ENCODE results near the gene POLR1G. TPM values are rescaled to one million over a fixed set of nuclear protein-coding genes. Genes with fewer than 3 reads are reported as not detected.
"Not testable (repeated sequence)": the region's sequence is repeated elsewhere in the genome, so short reads cannot be mapped to it uniquely, and the experiment has no call there.

The POLR1G gene
- total and polyA plus RNA-seq, 2 donors (not counting 3 experiments of a cell fraction or from before 2014, with no cell fraction given) = 6.6 to 19.5 TPM

GRCh38 chr19:45409557-45409920 lies 3.1 kb downstream of the POLR1G start:
- H3K27ac ChIP-seq (ENCODE audit: insufficient read depth, low read depth, low read length) = no peak overlapping the region
- POLR2A ChIA-PET = no interaction called here
- no peaks in the 10 kb centered on the region for H4K20me1 ChIP-seq (replicated peaks; ENCODE audit: control insufficient read depth, extremely low read depth, insufficient read depth, low read length)
- CTCF ChIA-PET = interaction anchor here (0.8 kb wide), 1 partner anchor 30 kb away, joined by 3 read pairs; no protein-coding TSS in a partner anchor
- intact Hi-C loops (cut with micrococcal nuclease) (no loop called here), dilution Hi-C loops (cut with MboI; ENCODE audit: extremely low pct_ligation_motif_present, low sequenced_read_pairs) (no loop called here)
- H3K9ac ChIP-seq (replicated peaks; ENCODE audit: extremely low read depth, insufficient read depth, low read length) = no peak overlapping the region
- no peak for DNase-seq (ENCODE audit: low read depth, low spot score)
- no peaks in the 10 kb centered on the region for H3K27me3 ChIP-seq (ENCODE audit: control insufficient read depth in 2 of 2, insufficient read depth in 2 of 2, low read length in 2 of 2)
- H3K9me3 ChIP-seq (replicated peaks; ENCODE audit: control insufficient read depth, insufficient read depth, low read length) = no peaks in the 10 kb centered on the region
- no peak overlapping the region for H3K4me3 ChIP-seq (replicated peaks in 1 of 3; ENCODE audit: insufficient read depth in 1 of 3, low read depth in 1 of 3, low read length in 3 of 3)
- no peak for FAIRE-seq
- H2AFZ ChIP-seq (ENCODE audit: low read depth, low read length) = no peak overlapping the region
- H3K4me1 ChIP-seq (ENCODE audit: control insufficient read depth, extremely low read depth, insufficient read depth, low read length) = peaks cover 6% of the 10 kb centered on the region
- H3K36me3 ChIP-seq (ENCODE audit: control insufficient read depth in 2 of 2, extremely low read depth in 1 of 2, insufficient read depth in 2 of 2, low read length in 2 of 2) = peaks cover 2 to 11% of the 10 kb centered on the region in 2 experiments
- H3K9me1 ChIP-seq (replicated peaks; ENCODE audit: control insufficient read depth, extremely low read depth, insufficient read depth, low read length) = no peaks in the 10 kb centered on the region
- BruUV-seq (replicated peaks) = no TSS peak
- H3K79me2 ChIP-seq (ENCODE audit: control insufficient read depth, insufficient read depth, low read length) = peaks cover 28% of the 10 kb centered on the region
- TF ChIP-seq POLR2A (IDR thresholded peaks at IDR 0.05; ENCODE audit: low read depth, low read length) = peak; percentile 49
- TF ChIP-seq EZH2 (IDR thresholded peaks at IDR 0.05; ENCODE audit: borderline replicate concordance, low read depth, low read length, severe bottlenecking) = no peak
- peak; percentile 26 for TF ChIP-seq POLR2AphosphoS5 (IDR thresholded peaks at IDR 0.05; ENCODE audit: insufficient read depth, low read depth, low read length)
- TF ChIP-seq CTCF (IDR thresholded peaks at IDR 0.05; ENCODE audit: extremely low read depth in 1 of 2, insufficient read depth in 1 of 2, low read depth in 1 of 2, low read length in 2 of 2) = no peak
- TF ChIP-seq GATA2 (IDR thresholded peaks at IDR 0.05; ENCODE audit: insufficient read depth, insufficient read length, low read depth, low read length) = no peak
- no peak overlapping the region for H3K4me2 ChIP-seq (ENCODE audit: insufficient read depth, low read length)

GRCh38 chr19:45410330-45410729 lies 3.9 kb downstream of the POLR1G start:
- DNase-seq (ENCODE audit: low read depth, low spot score); H3K4me3 ChIP-seq (replicated peaks in 1 of 3; ENCODE audit: insufficient read depth in 1 of 3, low read depth in 1 of 3, low read length in 3 of 3); H3K9ac ChIP-seq (replicated peaks; ENCODE audit: extremely low read depth, insufficient read depth, low read length); H3K9me3 ChIP-seq (replicated peaks; ENCODE audit: control insufficient read depth, insufficient read depth, low read length); H3K4me2 ChIP-seq (ENCODE audit: insufficient read depth, low read length); POLR2A ChIA-PET; CTCF ChIA-PET; H2AFZ ChIP-seq (ENCODE audit: low read depth, low read length); dilution Hi-C loops (cut with MboI; ENCODE audit: extremely low pct_ligation_motif_present, low sequenced_read_pairs); H3K27ac ChIP-seq (ENCODE audit: insufficient read depth, low read depth, low read length); intact Hi-C loops (cut with micrococcal nuclease); H3K27me3 ChIP-seq (ENCODE audit: control insufficient read depth in 2 of 2, insufficient read depth in 2 of 2, low read length in 2 of 2); FAIRE-seq; H3K9me1 ChIP-seq (replicated peaks; ENCODE audit: control insufficient read depth, extremely low read depth, insufficient read depth, low read length); H4K20me1 ChIP-seq (replicated peaks; ENCODE audit: control insufficient read depth, extremely low read depth, insufficient read depth, low read length); H3K4me1 ChIP-seq (ENCODE audit: control insufficient read depth, extremely low read depth, insufficient read depth, low read length): not testable (repeated sequence)
- TSS peak; percentile 3 for BruUV-seq (replicated peaks)
- Histone ChIP-seq H3K36me3 (ENCODE audit: control insufficient read depth in 2 of 2, extremely low read depth in 1 of 2, insufficient read depth in 2 of 2, low read length in 2 of 2) (peaks cover 3 to 12% of the 10 kb centered on the region in 2 experiments), H3K79me2 (ENCODE audit: control insufficient read depth, insufficient read depth, low read length) (peaks cover 24% of the 10 kb centered on the region)
